DOHH2 (cell line): ENCODE data around the gene PLEKHG5.

Source experiments
- H3F3A ChIP-seq: fragments of 200-600 bp; sonication (generic), shearing (Covaris generic); 2 replicates; pipeline ENCODE4 v1.6.0; 2016; ENCODE audit warnings: antibody characterized with exemption, mild to moderate bottlenecking; ENCODE audit not compliant: control insufficient read depth, insufficient read depth
- H3K27ac ChIP-seq: fragments of 200-600 bp; sonication (generic); 2 replicates; pipeline ENCODE4 v1.5.1; 2014; ENCODE audit warnings: low read depth, mild to moderate bottlenecking, low read length, moderate library complexity
- H3K27me3 ChIP-seq: fragments of 200-600 bp; sonication (generic); 2 replicates; pipeline ENCODE4 v1.6.1; 2014; ENCODE audit warnings: mild to moderate bottlenecking, low read length, mixed read lengths; ENCODE audit not compliant: control insufficient read depth
- H3K36me3 ChIP-seq: fragments of 200-600 bp; sonication (generic); 2 replicates; pipeline ENCODE4 v1.6.1; 2014; ENCODE audit warnings: mild to moderate bottlenecking, low read length, moderate library complexity, mixed read lengths; ENCODE audit not compliant: control insufficient read depth
- H3K4me1 ChIP-seq: fragments of 200-600 bp; sonication (generic); 2 replicates; pipeline ENCODE4 v1.6.1; 2014; ENCODE audit warnings: mild to moderate bottlenecking, low read length, mixed read lengths; ENCODE audit not compliant: control insufficient read depth
- H3K4me2 ChIP-seq: fragments of 200-600 bp; sonication (generic); 2 replicates; pipeline ENCODE4 v1.6.0; 2014; ENCODE audit warnings: mild to moderate bottlenecking, low read length, moderate library complexity
- H3K4me3 ChIP-seq: fragments of 200-600 bp; sonication (generic); 2 replicates; pipeline ENCODE4 v1.5.1; 2014; ENCODE audit warnings: mild to moderate bottlenecking, low read length, mixed read lengths
- H3K79me2 ChIP-seq: fragments of 200-600 bp; sonication (generic); 2 replicates; pipeline ENCODE4 v1.6.1; 2014; ENCODE audit warnings: mild to moderate bottlenecking, low read length, mixed read lengths; ENCODE audit not compliant: control insufficient read depth
- H3K9me2 ChIP-seq: fragments of 200-600 bp; sonication (generic); replicated peaks from 2 replicates; pipeline ENCODE4 v1.6.1; 2014; ENCODE audit warnings: mild to moderate bottlenecking, low read length, mixed read lengths; ENCODE audit not compliant: control insufficient read depth
- H3K9me3 ChIP-seq: fragments of 200-600 bp; sonication (generic); 2 replicates; pipeline ENCODE4 v1.6.1; 2014; ENCODE audit warnings: antibody characterized with exemption, low read length, mixed read lengths; ENCODE audit not compliant: control insufficient read depth, insufficient read depth
- H4K20me1 ChIP-seq: fragments of 200-600 bp; sonication (generic); 2 replicates; pipeline ENCODE4 v1.6.0; 2014; ENCODE audit warnings: low read depth, mild to moderate bottlenecking, antibody characterized with exemption, low read length, moderate library complexity; ENCODE audit not compliant: control insufficient read depth, insufficient read depth
- EZH2phosphoT487 ChIP-seq: fragments of 200-600 bp; sonication (generic); IDR thresholded peaks from 2 replicates; pipeline ENCODE4 v1.6.1; 2017; ENCODE audit warnings: borderline replicate concordance, mild to moderate bottlenecking, antibody characterized with exemption, low read length, moderate library complexity, mixed read lengths
- TF ChIP-seq, protein P1 (sequence below): fragments of 200-600 bp; sonication (generic); IDR thresholded peaks from one replicate; pipeline ENCODE4 v1.5.1; 2014; ENCODE audit warnings: antibody characterized with exemption, mild to moderate bottlenecking, low read depth, low read length; ENCODE audit not compliant: poor library complexity, severe bottlenecking

PLEKHG5 gene

DNA sequence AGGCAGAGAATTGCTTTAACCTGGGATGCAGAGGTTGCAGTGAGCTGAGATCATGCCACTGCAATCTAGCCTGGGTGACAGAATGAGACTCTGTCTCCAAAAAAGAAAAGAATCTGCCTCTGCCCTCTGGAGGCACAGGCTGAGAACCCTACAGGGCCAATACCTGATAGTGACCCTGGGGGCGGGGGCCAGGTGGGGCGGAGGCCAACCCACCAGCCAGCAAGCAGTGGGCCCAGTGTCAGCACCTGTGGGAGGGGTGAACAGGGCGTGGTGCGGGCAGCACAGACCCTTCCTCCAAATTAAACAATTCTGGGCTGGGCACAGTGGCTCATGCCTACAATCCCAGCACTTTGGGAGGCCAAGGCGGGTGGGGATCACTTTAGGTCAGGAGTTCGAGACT is 19.0 kb upstream of the PLEKHG5 start:
- H3K4me1 ChIP-seq = no peaks in the 10 kb centered on the region
- no peaks in the 10 kb centered on the region for H4K20me1 ChIP-seq
- no peaks in the 10 kb centered on the region for H3K79me2 ChIP-seq
- H3K9me2 ChIP-seq = no peaks in the 10 kb centered on the region
- H3K4me2 ChIP-seq = no peak overlapping the region
- no peaks in the 10 kb centered on the region for H3K36me3 ChIP-seq
- H3K9me3 ChIP-seq = no peaks in the 10 kb centered on the region
- H3K27me3 ChIP-seq = no peaks in the 10 kb centered on the region
- H3K27ac ChIP-seq = no peak overlapping the region
- no peak overlapping the region for H3K4me3 ChIP-seq
- no peaks in the 10 kb centered on the region for H3F3A ChIP-seq
- no peak for TF ChIP-seq EZH2phosphoT487
- TF ChIP-seq, protein P1, sequence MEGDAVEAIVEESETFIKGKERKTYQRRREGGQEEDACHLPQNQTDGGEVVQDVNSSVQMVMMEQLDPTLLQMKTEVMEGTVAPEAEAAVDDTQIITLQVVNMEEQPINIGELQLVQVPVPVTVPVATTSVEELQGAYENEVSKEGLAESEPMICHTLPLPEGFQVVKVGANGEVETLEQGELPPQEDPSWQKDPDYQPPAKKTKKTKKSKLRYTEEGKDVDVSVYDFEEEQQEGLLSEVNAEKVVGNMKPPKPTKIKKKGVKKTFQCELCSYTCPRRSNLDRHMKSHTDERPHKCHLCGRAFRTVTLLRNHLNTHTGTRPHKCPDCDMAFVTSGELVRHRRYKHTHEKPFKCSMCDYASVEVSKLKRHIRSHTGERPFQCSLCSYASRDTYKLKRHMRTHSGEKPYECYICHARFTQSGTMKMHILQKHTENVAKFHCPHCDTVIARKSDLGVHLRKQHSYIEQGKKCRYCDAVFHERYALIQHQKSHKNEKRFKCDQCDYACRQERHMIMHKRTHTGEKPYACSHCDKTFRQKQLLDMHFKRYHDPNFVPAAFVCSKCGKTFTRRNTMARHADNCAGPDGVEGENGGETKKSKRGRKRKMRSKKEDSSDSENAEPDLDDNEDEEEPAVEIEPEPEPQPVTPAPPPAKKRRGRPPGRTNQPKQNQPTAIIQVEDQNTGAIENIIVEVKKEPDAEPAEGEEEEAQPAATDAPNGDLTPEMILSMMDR = no peak

DNA sequence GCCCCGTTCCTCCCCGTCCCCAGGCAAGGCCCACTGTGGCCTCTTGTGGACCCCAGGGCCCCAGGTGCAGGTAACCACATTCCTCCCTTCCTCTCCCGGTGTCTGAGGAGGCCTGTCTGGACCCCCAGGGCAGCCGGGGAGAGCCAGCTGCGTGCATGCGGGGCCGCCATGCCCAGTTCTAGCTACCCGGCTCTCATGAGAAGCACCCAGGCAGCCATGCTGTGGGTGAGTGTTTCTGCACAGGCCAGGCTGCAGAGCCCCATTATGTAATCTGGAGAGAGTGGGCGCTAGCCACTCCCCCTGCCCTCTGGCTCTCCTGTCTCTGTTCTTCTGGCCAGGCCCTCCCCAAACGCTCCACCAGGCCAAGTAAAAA is 18.4 kb upstream of the PLEKHG5 start:
- H4K20me1 ChIP-seq = no peaks in the 10 kb centered on the region
- H3K36me3 ChIP-seq = no peaks in the 10 kb centered on the region
- no peaks in the 10 kb centered on the region for H3K9me3 ChIP-seq
- no peaks in the 10 kb centered on the region for H3K4me1 ChIP-seq
- H3K27ac ChIP-seq = no peak overlapping the region
- H3K4me3 ChIP-seq = no peak overlapping the region
- H3K9me2 ChIP-seq = no peaks in the 10 kb centered on the region
- H3F3A ChIP-seq = no peaks in the 10 kb centered on the region
- no peaks in the 10 kb centered on the region for H3K27me3 ChIP-seq
- TF ChIP-seq EZH2phosphoT487 = no peak
- TF ChIP-seq, protein P1 = no peak
- H3K4me2 ChIP-seq = no peak overlapping the region
- H3K79me2 ChIP-seq = no peaks in the 10 kb centered on the region

DNA sequence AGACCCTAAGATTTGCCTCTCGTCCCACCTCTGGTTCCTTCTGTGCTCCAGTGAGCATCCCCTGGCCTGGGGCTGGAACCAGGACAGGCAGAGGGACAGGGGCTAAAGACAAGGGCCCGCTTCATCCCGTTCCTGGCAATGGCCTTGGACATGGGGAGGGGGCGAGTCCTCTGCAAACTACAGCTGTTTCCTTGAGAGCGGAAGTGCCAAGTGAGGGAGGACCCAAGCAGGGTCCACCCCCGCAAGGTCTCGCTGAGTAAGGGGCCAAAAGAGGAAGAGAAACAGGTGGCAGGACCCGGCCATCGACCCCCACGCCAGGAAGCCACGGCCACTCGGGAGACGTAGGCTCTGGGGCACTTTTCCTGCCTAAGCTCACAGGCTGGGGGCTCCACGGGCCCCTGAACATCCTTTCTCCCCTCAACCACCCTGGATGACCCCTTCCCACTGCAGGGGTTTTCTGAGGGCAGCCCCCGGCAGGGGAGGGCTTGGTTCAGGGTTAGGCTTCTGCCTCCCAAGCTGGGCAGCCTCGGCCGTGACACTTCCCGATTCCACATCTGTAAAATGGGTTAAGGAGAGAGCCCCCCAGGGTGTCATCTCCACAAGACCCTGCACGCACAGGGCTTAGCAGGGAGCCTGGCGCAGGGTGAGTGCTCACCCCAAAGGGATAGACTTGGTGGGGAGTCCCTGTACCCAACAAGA is 17.9 kb upstream of the PLEKHG5 start:
- Histone ChIP-seq H3K79me2 (no peaks in the 10 kb centered on the region), H3K4me3 (no peak overlapping the region), H3K9me2 (no peaks in the 10 kb centered on the region), H3K36me3 (no peaks in the 10 kb centered on the region), H3F3A (no peaks in the 10 kb centered on the region), H3K9me3 (no peaks in the 10 kb centered on the region), H3K27ac (no peak overlapping the region), H3K4me1 (no peaks in the 10 kb centered on the region), H3K27me3 (no peaks in the 10 kb centered on the region), H3K4me2 (no peak overlapping the region), H4K20me1 (no peaks in the 10 kb centered on the region)
- TF ChIP-seq EZH2phosphoT487 = no peak
- TF ChIP-seq, protein P1 = no peak
